ENCODE data around the gene HERC3. TPM values are rescaled to one million over a fixed set of nuclear protein-coding genes. Genes with fewer than 3 reads are reported as not detected.
A peak's percentile ranks its signal among the peaks of the same experiment; 100 is the strongest.

The HERC3 gene
- total RNA-seq, 3 donors from 2014 or later = 49.1 to 51.6 (median 50.6) TPM

DNA sequence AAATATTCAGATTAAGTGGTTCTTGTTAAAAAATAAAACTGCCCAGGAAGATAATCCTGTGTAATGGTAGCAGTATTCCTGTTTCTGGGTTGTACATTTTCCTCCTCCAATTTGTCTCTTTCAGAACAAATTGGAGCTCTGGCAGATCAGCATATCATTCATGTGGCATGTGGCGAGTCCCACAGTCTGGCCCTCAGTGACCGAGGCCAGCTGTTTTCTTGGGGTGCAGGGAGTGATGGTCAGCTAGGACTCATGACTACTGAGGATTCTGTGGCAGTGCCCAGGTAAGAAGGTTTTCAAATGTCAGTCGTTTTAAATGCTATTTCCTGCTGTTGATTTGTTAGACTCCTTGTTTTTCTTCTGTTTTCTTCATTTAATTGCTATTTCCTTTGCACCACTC lies 57.4 kb downstream of the HERC3 start:
- DNase-seq (no peak), ATAC-seq (no peak)
- H3K4me3 ChIP-seq = no peak overlapping the region
- intact Hi-C loops (cut with DNase I, micrococcal nuclease) = no loop called here
- no peaks in the 10 kb centered on the region for H3K4me1 ChIP-seq (ENCODE audit: low read depth)
- no peak for TF ChIP-seq CTCF (IDR thresholded peaks at IDR 0.05)
- H3K9me3 ChIP-seq = no peaks in the 10 kb centered on the region
- H3K36me3 ChIP-seq (ENCODE audit: low read depth) = no peaks in the 10 kb centered on the region

DNA sequence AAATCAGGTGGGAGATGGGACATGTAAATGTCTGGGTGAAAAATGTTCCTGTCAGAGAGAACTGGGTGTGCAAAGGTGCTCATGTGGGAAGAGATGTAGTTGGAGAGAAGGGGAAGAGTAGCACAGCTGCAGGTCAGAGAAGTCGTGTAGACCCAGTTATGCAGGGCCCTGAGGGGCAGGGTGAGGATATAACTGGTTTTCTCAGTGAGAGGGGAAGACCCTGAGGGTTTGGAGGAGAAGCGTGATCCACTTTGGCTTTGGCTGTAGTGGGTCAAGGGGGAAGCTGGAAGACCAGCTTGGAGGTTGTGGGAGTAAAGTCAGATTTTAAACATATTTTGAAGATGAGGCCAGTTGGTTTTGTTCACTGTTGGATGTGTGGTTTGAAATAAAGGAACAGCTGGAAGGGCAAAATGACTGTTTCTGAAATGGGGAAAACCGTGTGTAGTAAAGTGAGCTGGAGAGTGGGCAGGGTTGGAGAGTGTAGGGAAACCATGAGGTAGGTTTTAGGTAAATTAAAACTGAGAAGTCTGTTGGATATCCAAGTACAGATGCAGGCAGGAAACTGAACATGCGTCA lies 61.2 kb downstream of the HERC3 start:
- TF ChIP-seq CTCF (IDR thresholded peaks at IDR 0.05) = no peak
- Histone ChIP-seq H3K4me1 (ENCODE audit: low read depth) (no peaks in the 10 kb centered on the region), H3K9me3 (no peaks in the 10 kb centered on the region), H3K4me3 (no peak overlapping the region), H3K36me3 (ENCODE audit: low read depth) (no peaks in the 10 kb centered on the region)
- ATAC-seq (no peak), DNase-seq (no peak)
- intact Hi-C loops (cut with DNase I, micrococcal nuclease) = no loop called here

- no peak overlapping the region for H3K4me3 ChIP-seq
- no peak for TF ChIP-seq CTCF (IDR thresholded peaks at IDR 0.05)
- H3K9me3 ChIP-seq = no peaks in the 10 kb centered on the region
- no peaks in the 10 kb centered on the region for H3K36me3 ChIP-seq (ENCODE audit: low read depth)
- DNase-seq (no peak), ATAC-seq (no peak)
- H3K4me1 ChIP-seq (ENCODE audit: low read depth) = no peaks in the 10 kb centered on the region
- intact Hi-C loops (cut with DNase I, micrococcal nuclease) = loop anchor here in 1 of 2 donors (5.0 kb wide), 1 partner anchor 118 kb away; no protein-coding TSS in a partner anchor
These were observed 62.9 kb downstream of the HERC3 start for GRCh38 chr4:88655226-88655625.

GRCh38 chr4:88659055-88659889 lies 67.0 kb downstream of the HERC3 start:
- Histone ChIP-seq H3K4me1 (ENCODE audit: low read depth) (no peaks in the 10 kb centered on the region), H3K36me3 (ENCODE audit: low read depth) (no peaks in the 10 kb centered on the region)
- intact Hi-C loops (cut with DNase I, micrococcal nuclease) = loop anchor here in 1 of 2 donors (5.0 kb wide), 1 partner anchor 122 kb away; no protein-coding TSS in a partner anchor

DNA sequence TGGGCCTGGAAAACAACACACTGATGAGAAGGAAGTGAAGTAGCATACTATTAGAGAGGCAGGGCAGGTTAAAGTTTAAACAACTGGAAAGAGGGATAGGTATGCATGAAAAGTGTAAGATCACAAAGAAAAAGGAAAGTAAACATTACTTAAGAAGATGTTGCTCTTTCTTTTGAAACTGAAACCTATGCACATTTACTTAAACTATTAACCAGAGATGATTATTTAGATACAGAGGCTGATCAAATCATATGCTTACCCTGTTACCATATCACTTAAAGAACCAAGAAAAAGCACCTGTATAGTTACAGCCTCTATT lies 67.6 kb downstream of the HERC3 start:
- intact Hi-C loops (cut with DNase I, micrococcal nuclease) = loop anchor here in 1 of 2 donors (5.0 kb wide), 1 partner anchor 123 kb away; no protein-coding TSS in a partner anchor
- DNase-seq (no peak), ATAC-seq (peak; percentile 74)
- no peak for TF ChIP-seq CTCF (IDR thresholded peaks at IDR 0.05)
- Histone ChIP-seq H3K4me1 (ENCODE audit: low read depth) (no peaks in the 10 kb centered on the region), H3K4me3 (no peak overlapping the region), H3K36me3 (ENCODE audit: low read depth) (no peaks in the 10 kb centered on the region), H3K9me3 (no peaks in the 10 kb centered on the region)

More at GRCh38 chr4:88659055-88659889, 67.0 kb downstream of the HERC3 start:
- ATAC-seq (peak; percentile 87), DNase-seq (peak in 1 of 3 donors; percentile 69)
- TF ChIP-seq CTCF (IDR thresholded peaks at IDR 0.05) = peak; percentile 70
- Histone ChIP-seq H3K4me3 (no peak overlapping the region), H3K9me3 (no peaks in the 10 kb centered on the region)

Data from mucosa of descending colon (tissue), 3 donors.